Epithelial cell of proximal tubule (primary cell): ENCODE measurements around the gene CCDC61. TPM values are rescaled to one million over a fixed set of nuclear protein-coding genes. Genes with fewer than 3 reads are reported as not detected.

Source experiments
- DNase-seq: peaks from one replicate; pipeline ENCODE4 v3.0.0-alpha.2; 2011; ENCODE audit warnings: low read depth
- H3K4me3 ChIP-seq: 2 replicates; pipeline ENCODE4 v1.5.1; 2011; ENCODE audit warnings: low read depth, mild to moderate bottlenecking, low read length
- total RNA-seq: library from RNA; depleted of rRNA; stranded (reverse); fragments of >200 nt; gene quantifications from 2 replicates; pipeline ENCODE4 v1.2.3, GENCODE V29; 2015
- TF ChIP-seq, protein P1 (sequence below): conservative IDR thresholded peaks from 2 replicates; pipeline ENCODE4 v1.5.1; 2012; ENCODE audit warnings: low read depth, mild to moderate bottlenecking, low read length

CCDC61 gene
- total RNA-seq, 1 donor from 2014 or later, result 10.1 TPM

DNA sequence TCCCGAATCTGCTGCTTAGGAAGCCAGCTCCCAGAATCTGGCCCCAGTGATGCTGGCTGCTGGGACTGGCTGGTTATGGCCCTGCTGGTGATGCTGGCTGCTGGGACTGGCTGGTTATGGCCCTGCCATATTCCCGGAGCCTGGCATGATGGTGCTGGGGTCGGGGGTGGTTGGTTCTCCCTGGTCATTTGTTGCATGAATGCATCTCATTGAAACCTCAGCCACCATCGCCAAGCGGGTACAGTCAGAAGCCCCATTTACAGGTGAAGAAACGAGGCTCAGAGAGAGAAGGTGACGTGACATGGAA, 25.5 kb downstream of the CCDC61 start:
- no peak overlapping the region for H3K4me3 ChIP-seq
- DNase-seq, result no peak
- TF ChIP-seq, protein P1, sequence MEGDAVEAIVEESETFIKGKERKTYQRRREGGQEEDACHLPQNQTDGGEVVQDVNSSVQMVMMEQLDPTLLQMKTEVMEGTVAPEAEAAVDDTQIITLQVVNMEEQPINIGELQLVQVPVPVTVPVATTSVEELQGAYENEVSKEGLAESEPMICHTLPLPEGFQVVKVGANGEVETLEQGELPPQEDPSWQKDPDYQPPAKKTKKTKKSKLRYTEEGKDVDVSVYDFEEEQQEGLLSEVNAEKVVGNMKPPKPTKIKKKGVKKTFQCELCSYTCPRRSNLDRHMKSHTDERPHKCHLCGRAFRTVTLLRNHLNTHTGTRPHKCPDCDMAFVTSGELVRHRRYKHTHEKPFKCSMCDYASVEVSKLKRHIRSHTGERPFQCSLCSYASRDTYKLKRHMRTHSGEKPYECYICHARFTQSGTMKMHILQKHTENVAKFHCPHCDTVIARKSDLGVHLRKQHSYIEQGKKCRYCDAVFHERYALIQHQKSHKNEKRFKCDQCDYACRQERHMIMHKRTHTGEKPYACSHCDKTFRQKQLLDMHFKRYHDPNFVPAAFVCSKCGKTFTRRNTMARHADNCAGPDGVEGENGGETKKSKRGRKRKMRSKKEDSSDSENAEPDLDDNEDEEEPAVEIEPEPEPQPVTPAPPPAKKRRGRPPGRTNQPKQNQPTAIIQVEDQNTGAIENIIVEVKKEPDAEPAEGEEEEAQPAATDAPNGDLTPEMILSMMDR, result no peak

DNA sequence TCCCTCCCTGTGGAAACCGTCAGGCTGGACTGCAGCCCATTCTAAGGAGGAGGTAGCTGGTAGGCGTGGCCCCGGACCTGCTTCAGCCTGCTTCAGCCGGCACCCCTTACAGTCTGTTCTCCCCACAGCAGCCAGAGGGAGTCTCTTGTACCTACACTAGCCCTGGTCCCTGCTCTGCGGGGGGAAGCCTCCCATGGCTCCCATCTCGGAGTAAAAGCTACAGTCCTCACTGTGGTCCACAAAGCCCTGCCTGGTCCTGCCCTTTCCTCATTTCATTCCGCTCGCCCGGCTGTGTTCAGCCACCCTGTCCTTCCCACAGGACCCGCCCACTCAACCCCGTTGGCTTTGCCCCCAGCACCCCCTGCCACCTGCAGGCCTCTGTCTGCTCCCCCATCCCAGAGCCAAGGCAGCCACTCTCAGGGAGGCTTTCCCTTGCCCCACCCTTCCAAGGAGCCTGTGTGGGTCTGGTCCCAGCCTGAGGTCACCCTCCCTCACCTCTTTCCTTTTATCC, 26.3 kb downstream of the CCDC61 start:
- no peak for DNase-seq
- no peak overlapping the region for H3K4me3 ChIP-seq
- TF ChIP-seq, protein P1, result no peak

GRCh38 chr19:46022061-46022430, 26.8 kb downstream of the CCDC61 start:
- H3K4me3 ChIP-seq, result no peak overlapping the region
- DNase-seq, result no peak
- TF ChIP-seq, protein P1, result no peak

DNA sequence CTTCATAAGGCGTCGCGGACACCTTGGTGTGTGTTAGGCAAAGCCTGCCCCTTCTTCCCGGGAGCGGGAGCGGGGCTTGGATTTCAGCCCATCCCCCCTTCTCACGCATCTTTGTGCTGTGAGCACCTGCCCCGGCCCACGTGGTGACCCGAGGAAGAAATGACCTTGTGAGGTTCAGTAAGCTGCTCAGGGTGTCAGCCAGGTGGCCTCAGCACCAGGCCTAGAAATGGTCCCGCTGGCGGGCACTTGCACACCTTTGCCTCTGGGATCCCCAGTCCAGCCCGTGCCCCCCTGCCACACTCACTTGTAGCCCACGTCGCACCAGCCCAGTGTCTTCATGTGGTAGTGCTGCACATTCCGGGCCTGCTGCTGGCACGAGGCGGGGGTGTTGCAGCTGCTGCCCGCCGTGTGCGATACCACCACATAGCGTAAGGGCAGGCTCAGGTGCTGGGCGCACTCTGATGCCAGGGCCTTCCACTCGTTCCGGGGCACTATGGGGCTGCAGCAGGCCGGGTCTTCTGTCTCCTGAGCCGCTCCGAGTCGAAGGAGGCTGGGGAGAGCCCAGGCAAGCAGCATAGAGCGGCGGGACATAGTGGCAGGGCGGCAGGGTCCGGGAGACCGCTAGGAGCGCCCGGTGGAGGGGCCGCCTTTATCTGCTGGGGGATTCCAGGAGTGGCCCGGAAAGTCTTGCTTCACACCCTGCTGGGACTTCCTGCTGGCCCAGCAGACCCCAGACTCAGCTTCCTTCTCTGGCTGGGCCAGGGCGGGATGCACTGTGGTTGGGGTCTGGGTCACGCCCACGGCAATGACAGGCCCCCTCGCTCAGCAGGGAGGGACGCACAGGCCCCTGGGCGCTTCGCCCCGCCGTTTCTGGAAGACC, 27.4 kb downstream of the CCDC61 start, which contains the start of gene PGLYRP1:
PGLYRP1 (minus strand) TSS at position 623 of the 880 bp plus-strand sequence; CDS start at position 591, 32 bp downstream.
- H3K4me3 ChIP-seq, result no peak within 1 kb of the TSS
- TF ChIP-seq, protein P1, result no peak
- DNase-seq, result no peak

DNA sequence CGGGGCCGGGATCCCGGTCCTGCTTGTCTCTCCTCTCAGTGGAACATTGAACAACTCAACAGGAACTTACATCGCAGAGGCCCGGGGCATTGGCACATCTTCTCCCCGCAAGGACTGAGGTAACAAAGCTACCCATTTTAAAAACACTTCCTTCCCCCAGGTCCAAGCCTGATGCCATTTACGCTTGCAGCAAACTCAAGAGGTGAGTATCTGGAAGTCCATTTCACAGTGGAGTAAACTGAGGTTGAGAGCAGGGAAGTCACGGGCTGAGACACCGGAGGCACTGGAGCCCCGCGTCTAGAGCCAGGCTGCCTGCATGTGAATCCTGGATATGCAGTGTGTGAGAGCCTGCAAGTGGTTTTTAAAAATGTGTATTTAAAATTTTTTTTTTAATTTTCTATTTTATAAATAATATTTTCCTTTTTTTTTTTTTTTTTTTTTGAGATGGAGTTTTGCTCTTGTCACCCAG, 28.1 kb downstream of the CCDC61 start:
- TF ChIP-seq, protein P1, result no peak
- H3K4me3 ChIP-seq, result no peak overlapping the region
- DNase-seq, result no peak

- no peak overlapping the region for H3K4me3 ChIP-seq
- TF ChIP-seq, protein P1, result no peak
- no peak for DNase-seq
These were observed 30.6 kb downstream of the CCDC61 start for GRCh38 chr19:46025835-46026234.
